ENCODE data around the gene RAB9A. TPM values are rescaled to one million over a fixed set of nuclear protein-coding genes. Genes with fewer than 3 reads are reported as not detected.

The RAB9A gene
- total and polyA plus RNA-seq, 10 of the 15 experiments (the other 5 are each of a cell fraction or from before 2014, with no cell fraction given) = 42.1 to 142 (median 49.9) TPM

DNA sequence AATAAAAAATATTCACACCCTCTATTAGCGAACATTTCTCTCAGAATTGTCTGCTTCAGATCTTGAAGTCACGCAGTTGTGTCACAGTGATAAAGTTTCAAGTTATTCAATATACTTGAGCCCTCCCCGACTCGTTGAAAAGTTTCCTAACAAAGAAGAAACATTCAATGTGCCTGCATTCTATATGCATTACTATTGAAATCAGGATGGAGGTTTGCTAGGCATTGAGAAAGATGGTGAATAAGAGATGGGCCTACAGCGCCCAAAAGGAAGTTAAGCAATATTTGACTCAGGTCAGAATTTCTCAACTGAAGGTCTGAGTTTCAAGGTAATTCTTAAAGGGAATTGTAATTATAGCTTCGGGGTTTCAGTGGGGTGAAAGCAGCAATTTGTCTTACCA is 29.9 kb upstream of the RAB9A start:
- intact Hi-C loops (cut with micrococcal nuclease; ENCODE audit: unreplicated experiment) (loop anchor here (2.0 to 10.0 kb wide), 3 partner anchors 73 to 404 kb away; partner anchors contain the start of genes OFD1 and TRAPPC2), in situ Hi-C loops (cut with MboI) (loop anchor here (5.0 to 25.0 kb wide), 3 partner anchors 88 to 697 kb away; no protein-coding TSS in a partner anchor)
- H3K4me3 ChIP-seq = no peak overlapping the region

DNA sequence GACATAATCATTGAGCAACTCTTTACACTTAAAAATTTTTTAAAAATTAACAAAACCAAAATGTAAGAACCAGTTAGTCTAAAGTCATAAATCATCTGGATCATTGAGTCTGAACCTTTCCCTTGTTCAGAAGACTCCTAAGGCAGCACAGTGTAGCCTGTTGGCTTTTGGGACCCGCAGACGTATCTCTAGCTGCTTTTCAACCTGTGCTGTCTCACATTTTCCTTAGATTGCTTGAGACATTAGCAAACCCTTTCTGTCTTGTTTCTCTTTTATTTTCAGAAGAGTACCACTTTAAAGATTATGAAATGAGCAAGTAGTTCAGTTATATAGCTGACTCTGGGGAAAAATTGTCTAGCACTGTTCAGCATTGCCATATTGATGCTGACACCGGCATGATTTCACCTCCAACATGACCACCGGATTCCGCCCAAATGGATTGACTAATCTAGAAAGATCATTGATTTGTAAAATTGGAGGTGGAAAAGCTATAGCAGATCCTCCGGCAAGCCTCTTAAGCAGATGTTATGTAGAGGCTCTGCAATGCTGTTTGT is 27.1 kb upstream of the RAB9A start:
- SMC1A ChIA-PET (ENCODE audit: uncharacterized antibody, unreplicated experiment) = interaction anchor here (0.7 to 6.5 kb wide), 21 partner anchors 8 to 192 kb away, joined by 3 to 115 read pairs (median 5); partner anchors contain the start of genes OFD1, RAB9A and TRAPPC2
- peak overlapping the region; percentile 56 for H2AFZ ChIP-seq (ENCODE audit: control insufficient read depth, low read depth, low read length)
- TF ChIP-seq, protein P1, sequence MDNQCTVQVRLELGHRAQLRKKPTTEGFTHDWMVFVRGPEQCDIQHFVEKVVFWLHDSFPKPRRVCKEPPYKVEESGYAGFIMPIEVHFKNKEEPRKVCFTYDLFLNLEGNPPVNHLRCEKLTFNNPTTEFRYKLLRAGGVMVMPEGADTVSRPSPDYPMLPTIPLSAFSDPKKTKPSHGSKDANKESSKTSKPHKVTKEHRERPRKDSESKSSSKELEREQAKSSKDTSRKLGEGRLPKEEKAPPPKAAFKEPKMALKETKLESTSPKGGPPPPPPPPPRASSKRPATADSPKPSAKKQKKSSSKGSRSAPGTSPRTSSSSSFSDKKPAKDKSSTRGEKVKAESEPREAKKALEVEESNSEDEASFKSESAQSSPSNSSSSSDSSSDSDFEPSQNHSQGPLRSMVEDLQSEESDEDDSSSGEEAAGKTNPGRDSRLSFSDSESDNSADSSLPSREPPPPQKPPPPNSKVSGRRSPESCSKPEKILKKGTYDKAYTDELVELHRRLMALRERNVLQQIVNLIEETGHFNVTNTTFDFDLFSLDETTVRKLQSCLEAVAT (IDR thresholded peaks at IDR 0.05) = peak; percentile 56; the same call in 1 of the 2 replicates
- no peak for TF ChIP-seq NRF1 (conservative IDR thresholded peaks at IDR 0.05; ENCODE audit: low read depth, low read length)
- peak overlapping the region; percentile 17; the same call in 1 of the 2 replicates for H3K4me3 ChIP-seq
- H3K9me3 ChIP-seq (replicated peaks; ENCODE audit: control insufficient read depth, insufficient read depth, low read length) = no peaks in the 10 kb centered on the region
- FAIRE-seq (no peak), ATAC-seq (peak; percentile 53), DNase-seq (ENCODE audit: low read depth, low spot score) (no peak)
- POLR2A ChIA-PET = interaction anchor here (0.6 to 2.1 kb wide), 15 partner anchors 10 to 687 kb away, joined by 3 to 10 read pairs (median 4); partner anchors contain the start of genes OFD1 and TRAPPC2
- H3K27me3 ChIP-seq (replicated peaks in 1 of 2; ENCODE audit: control insufficient read depth in 2 of 2, insufficient read depth in 2 of 2, low read length in 1 of 2) = no peaks in the 10 kb centered on the region
- intact Hi-C loops (cut with micrococcal nuclease; ENCODE audit: unreplicated experiment) (loop anchor here (10.0 kb wide), 1 partner anchor 717 kb away; no protein-coding TSS in a partner anchor), in situ Hi-C loops (cut with MboI) (loop anchor here (25.0 kb wide), 1 partner anchor 700 kb away; no protein-coding TSS in a partner anchor)
- H3K9ac ChIP-seq (ENCODE audit: control insufficient read depth, insufficient read depth, low read length) = peak overlapping the region; percentile 54
- peak overlapping the region; percentile 83 for H3K27ac ChIP-seq (ENCODE audit: control insufficient read depth, insufficient read depth)
- peaks cover 0 to 4% of the 10 kb centered on the region in 2 experiments; a peak in 1 of 4 replicates for H3K36me3 ChIP-seq (ENCODE audit: control insufficient read depth in 2 of 2, insufficient read depth in 2 of 2, low read length in 1 of 2)
- peak overlapping the region; percentile 51 for H3K4me2 ChIP-seq (ENCODE audit: control insufficient read depth, insufficient read depth)
- BruUV-seq (replicated peaks) = no TSS peak
- H4K20me1 ChIP-seq (ENCODE audit: control insufficient read depth, insufficient read depth) = no peaks in the 10 kb centered on the region
- 96% methylated on average over 6 of the region's 6 CpGs for WGBS (ENCODE audit: insufficient coverage, insufficient replicate concordance, low lambda C conversion rate, missing lambda C conversion rate)
- CTCF ChIA-PET = interaction anchor here (0.8 to 3.0 kb wide), 16 partner anchors 15 to 370 kb away, joined by 3 to 23 read pairs (median 6); partner anchors contain the start of genes GEMIN8, OFD1, RAB9A and TRAPPC2
- H3K79me2 ChIP-seq (ENCODE audit: control insufficient read depth, insufficient read depth, low read length) = peaks cover 6% of the 10 kb centered on the region
- peaks cover 7% of the 10 kb centered on the region for H3K4me1 ChIP-seq (ENCODE audit: control insufficient read depth, insufficient read depth, low read length)
- RAD21 ChIA-PET (ENCODE audit: unreplicated experiment) = interaction anchor here (0.8 to 3.1 kb wide), 15 partner anchors 26 to 575 kb away, joined by 3 to 38 read pairs (median 5); partner anchors contain the start of genes OFD1, RAB9A and TRAPPC2

More for the DNA sequence above, 29.9 kb upstream of the RAB9A start:
- Histone ChIP-seq H3K9ac (ENCODE audit: control insufficient read depth, insufficient read depth, low read length) (peak overlapping the region; percentile 29; the same call in 1 of the 2 replicates), H3K27ac (ENCODE audit: control insufficient read depth, insufficient read depth) (peak overlapping the region; percentile 73), H3K4me2 (ENCODE audit: control insufficient read depth, insufficient read depth) (peak overlapping the region; percentile 44; the same call in 1 of the 2 replicates), H3K36me3 (ENCODE audit: control insufficient read depth in 2 of 2, insufficient read depth in 2 of 2, low read length in 1 of 2) (peaks cover 0 to 4% of the 10 kb centered on the region in 2 experiments; a peak in 1 of 4 replicates), H4K20me1 (ENCODE audit: control insufficient read depth, insufficient read depth) (no peaks in the 10 kb centered on the region), H3K9me3 (replicated peaks; ENCODE audit: control insufficient read depth, insufficient read depth, low read length) (no peaks in the 10 kb centered on the region), H3K79me2 (ENCODE audit: control insufficient read depth, insufficient read depth, low read length) (peaks cover 12% of the 10 kb centered on the region), H3K27me3 (replicated peaks in 1 of 2; ENCODE audit: control insufficient read depth in 2 of 2, insufficient read depth in 2 of 2, low read length in 1 of 2) (no peaks in the 10 kb centered on the region), H2AFZ (ENCODE audit: control insufficient read depth, low read depth, low read length) (peak overlapping the region; percentile 51), H3K4me1 (ENCODE audit: control insufficient read depth, insufficient read depth, low read length) (peaks cover 12% of the 10 kb centered on the region)
- WGBS (ENCODE audit: insufficient coverage, insufficient replicate concordance, low lambda C conversion rate, missing lambda C conversion rate) = 40% methylated on average over 6 of the region's 6 CpGs
- BruUV-seq (replicated peaks) = no TSS peak
- peak; percentile 54 for ATAC-seq
- no peak for FAIRE-seq
- ChIA-PET POLR2A (interaction anchor here (0.6 to 1.6 kb wide), 5 partner anchors 33 to 93 kb away, joined by 3 to 12 read pairs (median 4); partner anchors contain the start of genes OFD1 and TRAPPC2), SMC1A (ENCODE audit: uncharacterized antibody, unreplicated experiment) (interaction anchor here (0.8 to 5.7 kb wide), 18 partner anchors 10 to 373 kb away, joined by 3 to 75 read pairs (median 5); partner anchors contain the start of gene RAB9A), RAD21 (ENCODE audit: unreplicated experiment) (interaction anchor here (0.7 to 2.0 kb wide), 16 partner anchors 11 to 373 kb away, joined by 3 to 12 read pairs (median 6); partner anchors contain the start of genes OFD1, RAB9A and TRAPPC2), CTCF (interaction anchor here (0.9 to 2.1 kb wide), 13 partner anchors 29 to 373 kb away, joined by 3 to 11 read pairs (median 6); partner anchors contain the start of genes OFD1 and TRAPPC2)
- no peak for DNase-seq (ENCODE audit: low read depth, low spot score)
- TF ChIP-seq SRF (IDR thresholded peaks at IDR 0.05; ENCODE audit: low read depth in 2 of 2, low read length in 2 of 2) = no peak
- 0 out of 2 replicates have a peak, but pooled peaks have one; percentile 3 for TF ChIP-seq FOXM1 (IDR thresholded peaks at IDR 0.05; ENCODE audit: low read depth, low read length)
